Posterior cingulate gyrus (tissue), 11 donors: ENCODE measurements around the gene DIS3L2.
A peak's percentile ranks its signal among the peaks of the same experiment; 100 is the strongest.
"Not testable (repeated sequence)": the region's sequence is repeated elsewhere in the genome, so short reads cannot be mapped to it uniquely, and the experiment has no call there.

Experiments used
- DNase-seq, 10 donors: peaks; one replicate each; pipeline versions ENCODE4 v3.0.0 to v3.0.0-alpha.2; 2020 to 2021; ENCODE audit warnings: mixed read lengths in 3 of 10
- intact Hi-C: fragments of 100-400 bp; cut with DNase I; formaldehyde crosslinking; loops from one replicate; pipeline ENCODE4 v1.15.1; 2023

The DIS3L2 gene

GRCh38 chr2:232308986-232309385, 347.5 kb downstream of the DIS3L2 start:
- DNase-seq: no peak
- intact Hi-C loops: no loop called here

- intact Hi-C loops: no loop called here
- DNase-seq: no peak
These were observed 348.1 kb downstream of the DIS3L2 start for GRCh38 chr2:232309592-232309991.

GRCh38 chr2:232310121-232310520, 348.6 kb downstream of the DIS3L2 start:
- intact Hi-C loops: no loop called here
- peak in 6 of 10 donors; percentile 31 to 93 (median 54) for DNase-seq

GRCh38 chr2:232310696-232311095, 349.2 kb downstream of the DIS3L2 start:
- no peak for DNase-seq
- intact Hi-C loops: no loop called here

- intact Hi-C loops, DNase-seq: not testable (repeated sequence)
These were observed 352.1 kb downstream of the DIS3L2 start for GRCh38 chr2:232313645-232314044.

- intact Hi-C loops: no loop called here
- peak in 7 of 10 donors; percentile 47 to 93 (median 52) for DNase-seq
These were observed 353.8 kb downstream of the DIS3L2 start for GRCh38 chr2:232315049-232315922.

GRCh38 chr2:232315923-232316299, 354.4 kb downstream of the DIS3L2 start:
- intact Hi-C loops: no loop called here
- DNase-seq: peak in 2 of 10 donors; percentile 1 to 73

- intact Hi-C loops: no loop called here
- DNase-seq: peak in 2 of 10 donors; percentile 6 to 31
These were observed 355.2 kb downstream of the DIS3L2 start for GRCh38 chr2:232316461-232317330.

GRCh38 chr2:232318169-232318855, 356.8 kb downstream of the DIS3L2 start:
- peak in 2 of 10 donors; percentile 0 to 52 for DNase-seq
- intact Hi-C loops: no loop called here

GRCh38 chr2:232319067-232319802, 357.7 kb downstream of the DIS3L2 start:
- DNase-seq: peak in 1 of 10 donors; percentile 5
- intact Hi-C loops: no loop called here

- peak in 2 of 10 donors; percentile 0 to 1 for DNase-seq
- intact Hi-C loops: no loop called here
These were observed 358.4 kb downstream of the DIS3L2 start for GRCh38 chr2:232319803-232320442.

- DNase-seq: peak in 2 of 10 donors; percentile 1 to 3
- intact Hi-C loops: no loop called here
These were observed 358.9 kb downstream of the DIS3L2 start for GRCh38 chr2:232320443-232320803.

GRCh38 chr2:232321156-232321816, 359.8 kb downstream of the DIS3L2 start:
- intact Hi-C loops: no loop called here
- peak in 3 of 10 donors; percentile 1 to 75 (median 7) for DNase-seq

GRCh38 chr2:232321817-232322559, 360.5 kb downstream of the DIS3L2 start:
- intact Hi-C loops: no loop called here
- DNase-seq: peak in 4 of 10 donors; percentile 4 to 61 (median 29)

GRCh38 chr2:232322560-232323327, 361.2 kb downstream of the DIS3L2 start:
- peak in 3 of 10 donors; percentile 9 to 74 (median 54) for DNase-seq
- intact Hi-C loops: no loop called here

GRCh38 chr2:232323328-232323650, 361.8 kb downstream of the DIS3L2 start:
- peak in 1 of 10 donors; percentile 25 for DNase-seq
- intact Hi-C loops: no loop called here

- intact Hi-C loops: not testable (repeated sequence)
- DNase-seq: peak in 2 of 10 donors; percentile 5 to 22
These were observed 362.5 kb downstream of the DIS3L2 start for GRCh38 chr2:232323967-232324366.
